Measurements from ENCODE around the gene TAF5.

GRCh38 chr10:103428989-103429643 lies 61.3 kb downstream of the TAF5 start:
- TF ChIP-seq, protein P1, sequence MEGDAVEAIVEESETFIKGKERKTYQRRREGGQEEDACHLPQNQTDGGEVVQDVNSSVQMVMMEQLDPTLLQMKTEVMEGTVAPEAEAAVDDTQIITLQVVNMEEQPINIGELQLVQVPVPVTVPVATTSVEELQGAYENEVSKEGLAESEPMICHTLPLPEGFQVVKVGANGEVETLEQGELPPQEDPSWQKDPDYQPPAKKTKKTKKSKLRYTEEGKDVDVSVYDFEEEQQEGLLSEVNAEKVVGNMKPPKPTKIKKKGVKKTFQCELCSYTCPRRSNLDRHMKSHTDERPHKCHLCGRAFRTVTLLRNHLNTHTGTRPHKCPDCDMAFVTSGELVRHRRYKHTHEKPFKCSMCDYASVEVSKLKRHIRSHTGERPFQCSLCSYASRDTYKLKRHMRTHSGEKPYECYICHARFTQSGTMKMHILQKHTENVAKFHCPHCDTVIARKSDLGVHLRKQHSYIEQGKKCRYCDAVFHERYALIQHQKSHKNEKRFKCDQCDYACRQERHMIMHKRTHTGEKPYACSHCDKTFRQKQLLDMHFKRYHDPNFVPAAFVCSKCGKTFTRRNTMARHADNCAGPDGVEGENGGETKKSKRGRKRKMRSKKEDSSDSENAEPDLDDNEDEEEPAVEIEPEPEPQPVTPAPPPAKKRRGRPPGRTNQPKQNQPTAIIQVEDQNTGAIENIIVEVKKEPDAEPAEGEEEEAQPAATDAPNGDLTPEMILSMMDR (conservative IDR thresholded peaks at IDR 0.05 in 1 of 2, IDR thresholded peaks at IDR 0.05 in 1 of 2; ENCODE audit: low read depth in 1 of 2, low read length in 2 of 2), result no peak
- no peak for TF ChIP-seq EZH2 (IDR thresholded peaks at IDR 0.05; ENCODE audit: low read length, missing control alignments)
